HG03103 (cell line): ENCODE measurements around the gene LCMT2.
"Not testable (repeated sequence)": the region's sequence is repeated elsewhere in the genome, so short reads cannot be mapped to it uniquely, and the experiment has no call there.

Experiments
- ATAC-seq: cut with Tn5 transposase; IDR thresholded peaks from one replicate; pipeline ENCODE4 v1.9.1; 2021; ENCODE audit warnings: low read depth; ENCODE audit not compliant: unreplicated experiment

Gene LCMT2

GRCh38 chr15:43316016-43316970, 14.1 kb downstream of the LCMT2 start:
- no peak for ATAC-seq

- no peak for ATAC-seq
These were observed 16.2 kb downstream of the LCMT2 start for GRCh38 chr15:43314171-43314570.

- ATAC-seq = no peak
These were observed 18.0 kb downstream of the LCMT2 start for GRCh38 chr15:43312378-43312777.

- no peak for ATAC-seq
These were observed 28.1 kb downstream of the LCMT2 start, which contains the start of gene TGM7 for GRCh38 chr15:43302205-43302817. TGM7 (minus strand) TSS chr15:43302255.

DNA sequence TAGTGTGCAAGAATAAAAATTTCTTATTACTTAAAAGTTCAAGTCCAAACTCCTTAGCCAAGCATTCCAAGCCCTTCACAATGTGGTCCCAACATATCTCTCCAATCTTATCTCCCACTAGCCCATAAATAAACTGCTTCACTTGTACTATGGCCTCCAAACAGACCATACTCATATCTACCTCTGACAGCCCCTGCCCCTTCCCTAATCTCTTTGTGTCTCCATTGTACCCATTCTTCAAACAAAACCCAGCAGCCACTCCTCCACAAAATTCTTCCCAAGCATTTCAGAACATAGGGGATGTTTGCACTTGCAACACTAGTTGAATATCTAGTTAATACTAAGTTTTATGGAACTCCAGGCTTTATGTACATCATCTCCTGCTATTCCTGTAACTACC, 30.5 kb downstream of the LCMT2 start:
- ATAC-seq = no peak

DNA sequence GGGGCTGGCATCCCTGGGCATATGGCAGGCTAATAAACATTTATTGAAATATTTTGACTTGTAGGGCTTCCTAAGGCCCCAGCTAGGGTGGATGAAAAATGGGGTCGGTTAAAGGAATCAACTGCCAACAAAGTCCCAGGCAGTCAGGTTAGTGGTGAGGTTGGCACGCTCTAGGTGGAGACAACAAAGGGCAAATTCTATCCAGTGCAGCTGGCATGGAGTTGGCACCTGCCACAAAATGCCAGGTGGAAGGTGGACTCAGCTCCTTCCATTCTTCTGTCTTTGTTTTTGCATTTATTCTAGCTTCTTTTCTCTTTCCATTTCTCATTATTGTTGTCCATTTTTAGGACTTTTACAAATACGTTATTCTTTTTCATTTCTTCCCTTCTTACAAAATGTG, 31.0 kb downstream of the LCMT2 start:
- no peak for ATAC-seq

- ATAC-seq = no peak
These were observed 36.2 kb downstream of the LCMT2 start for GRCh38 chr15:43294091-43294706.

- no peak for ATAC-seq
These were observed 36.9 kb downstream of the LCMT2 start for GRCh38 chr15:43293432-43293831.

GRCh38 chr15:43292375-43293078, 37.8 kb downstream of the LCMT2 start:
- ATAC-seq = no peak

DNA sequence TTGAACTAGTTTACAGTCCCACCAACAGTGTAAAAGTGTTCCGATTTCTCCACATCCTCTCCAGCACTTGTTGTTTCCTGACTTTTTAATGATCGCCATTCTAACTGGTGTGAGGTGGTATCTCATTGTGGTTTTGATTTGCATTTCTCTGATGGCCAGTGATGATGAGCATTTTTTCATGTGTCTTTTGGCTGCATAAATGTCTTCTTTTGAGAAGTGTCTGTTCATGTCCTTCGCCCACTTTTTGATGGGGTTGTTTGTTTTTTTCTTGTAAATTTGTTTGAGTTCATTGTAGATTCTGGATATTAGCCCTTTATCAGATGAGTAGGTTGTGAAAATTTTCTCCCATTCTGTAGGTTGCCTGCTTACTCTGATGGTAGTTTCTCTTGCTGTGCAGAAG, 40.7 kb downstream of the LCMT2 start:
- not testable (repeated sequence) for ATAC-seq

GRCh38 chr15:43287254-43287653, 43.1 kb downstream of the LCMT2 start:
- no peak for ATAC-seq

GRCh38 chr15:43286074-43286473, 44.3 kb downstream of the LCMT2 start:
- no peak for ATAC-seq

DNA sequence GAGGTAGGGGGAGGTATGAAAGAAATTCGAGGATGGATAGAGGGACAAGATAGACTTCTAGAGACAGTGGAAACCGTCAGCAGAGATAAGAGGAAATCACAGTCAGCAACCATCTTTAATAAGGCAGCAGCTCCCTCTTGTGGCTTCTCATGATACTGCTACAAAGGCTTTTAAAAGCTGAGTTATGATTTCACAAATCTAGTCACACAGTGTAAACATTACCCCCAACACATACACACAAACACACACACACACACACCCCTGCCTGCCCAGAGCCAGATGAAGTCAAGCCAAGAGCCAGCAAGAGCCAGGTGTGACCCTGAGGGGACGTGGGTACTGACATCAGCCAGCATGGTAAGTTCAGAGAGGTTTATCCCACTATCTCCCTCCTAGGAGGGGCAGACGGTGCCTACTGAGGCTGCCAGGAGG, 44.8 kb downstream of the LCMT2 start:
- ATAC-seq = no peak

DNA sequence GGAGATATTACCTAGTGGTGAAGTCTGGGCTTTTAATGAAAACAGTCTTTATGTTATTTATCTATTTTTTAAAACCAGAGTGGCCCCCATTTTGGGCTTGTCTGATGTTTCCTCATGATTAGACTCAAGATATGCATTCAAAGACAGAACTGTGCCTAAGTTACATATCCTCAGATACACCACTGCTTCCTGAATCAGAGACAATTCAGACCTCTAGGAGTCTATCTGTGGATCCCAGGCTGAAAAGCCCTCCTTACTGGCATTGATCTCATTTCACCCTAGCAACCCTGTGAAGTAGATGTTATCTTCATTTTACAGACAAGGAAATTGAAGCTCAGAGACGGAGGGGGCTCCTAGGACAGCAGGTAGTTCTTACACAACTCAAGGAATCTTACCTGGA, 46.8 kb downstream of the LCMT2 start:
- ATAC-seq = no peak

DNA sequence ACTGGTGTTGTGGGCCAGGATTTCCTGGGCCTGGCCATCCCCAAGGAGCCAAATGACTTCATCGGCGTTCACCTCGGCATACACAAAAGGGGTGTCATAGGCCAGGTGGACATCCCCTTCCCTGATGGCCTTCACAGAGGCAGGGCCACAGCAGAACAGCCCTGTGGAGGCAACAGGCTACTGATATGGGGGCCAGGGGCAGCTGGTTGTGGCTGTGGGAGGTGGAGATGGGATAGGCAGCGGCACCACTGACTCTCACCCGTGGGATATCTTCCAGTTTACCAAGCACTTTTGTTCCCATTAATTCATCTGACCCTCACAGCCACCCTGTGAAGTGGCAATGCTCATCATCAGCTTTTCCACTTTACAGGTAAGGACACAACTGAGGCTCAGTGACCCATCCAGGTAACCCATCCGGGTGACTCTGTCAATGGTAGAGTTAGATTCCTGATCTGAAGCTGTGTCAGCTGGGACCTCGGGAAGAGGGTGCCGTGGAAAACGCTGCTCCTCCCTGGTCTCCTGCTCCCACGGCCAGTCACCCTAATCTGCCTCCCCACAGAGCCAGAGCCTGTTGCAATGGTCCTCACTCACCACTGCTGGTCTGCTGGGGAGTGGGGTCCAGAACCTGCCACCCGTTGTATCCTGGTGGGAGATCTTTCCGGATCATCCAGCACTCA, 48.3 kb downstream of the LCMT2 start:
- no peak for ATAC-seq

GRCh38 chr15:43280996-43281395, 49.4 kb downstream of the LCMT2 start:
- ATAC-seq = no peak

DNA sequence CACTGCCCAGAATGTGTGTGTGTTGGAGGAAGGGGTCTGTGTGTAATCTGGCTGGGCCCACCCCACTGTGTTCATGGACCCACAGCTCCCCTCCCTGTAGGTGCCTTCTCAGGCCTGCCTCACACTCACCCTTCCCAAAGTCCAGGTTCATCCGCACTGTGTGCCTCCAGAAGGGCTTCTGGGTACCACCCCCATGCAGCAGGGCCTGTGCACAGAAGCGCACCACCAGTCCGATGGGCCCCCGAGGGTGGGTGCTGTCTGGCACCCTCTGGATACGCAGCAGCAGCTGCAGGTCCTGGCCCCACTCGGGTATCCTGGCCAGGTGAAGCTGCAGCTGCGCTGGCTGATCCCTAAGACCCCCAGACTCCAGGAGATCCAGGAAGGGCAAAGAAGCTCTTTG, 50.9 kb downstream of the LCMT2 start:
- no peak for ATAC-seq

DNA sequence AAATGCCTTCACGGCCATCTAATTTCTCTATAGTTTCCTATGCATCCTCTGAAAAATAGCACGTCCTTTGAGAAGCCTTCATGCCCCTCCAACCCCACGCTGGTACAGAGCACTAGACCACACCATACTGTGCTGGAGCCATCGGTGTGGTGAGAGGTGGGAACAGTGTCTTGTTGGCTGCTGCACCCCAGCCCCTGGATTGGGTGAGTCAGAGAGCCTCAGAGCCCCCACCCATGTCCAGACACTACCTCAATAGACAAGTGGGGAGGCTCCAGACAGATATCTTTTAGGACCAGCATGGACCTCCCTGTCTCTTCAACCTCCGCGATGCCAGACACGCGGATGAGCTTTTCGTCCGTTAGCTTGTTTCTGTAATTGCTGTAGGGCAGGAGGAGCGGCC, 51.5 kb downstream of the LCMT2 start:
- ATAC-seq = no peak

- no peak for ATAC-seq
These were observed 52.5 kb downstream of the LCMT2 start for GRCh38 chr15:43277901-43278300.

- no peak for ATAC-seq
These were observed 53.0 kb downstream of the LCMT2 start for GRCh38 chr15:43277231-43277823.
